SHP77 treated with DMSO at 0.1 percent for 48 hours (cell line): Measurements from ENCODE around the gene LYZ.
A peak's percentile ranks its signal among the peaks of the same experiment; 100 is the strongest.

Experiments used
- DNase-seq: peaks from one replicate; lab custom pipeline; 2025; lab: John Stamatoyannopoulos, UW

The LYZ gene

DNA sequence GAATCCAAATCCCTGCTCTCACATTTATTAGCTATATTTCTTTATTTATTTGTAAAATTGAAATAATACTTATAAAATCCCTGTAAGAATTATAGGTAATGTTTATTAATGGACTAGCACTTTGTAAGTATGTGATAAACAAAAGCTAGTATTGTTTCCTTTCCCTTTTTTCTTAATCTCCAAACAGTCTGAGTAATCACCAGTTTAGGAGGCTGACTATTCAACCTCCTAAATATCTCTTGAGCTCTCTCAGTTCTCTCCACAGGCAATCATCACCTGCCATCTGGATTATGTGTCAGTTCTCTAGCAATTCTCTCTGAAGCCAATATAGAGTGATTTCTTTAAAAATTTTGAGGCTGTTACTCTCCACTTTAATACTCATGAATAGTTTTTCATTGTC, 9.2 kb upstream of the LYZ start:
- no peak for DNase-seq

DNA sequence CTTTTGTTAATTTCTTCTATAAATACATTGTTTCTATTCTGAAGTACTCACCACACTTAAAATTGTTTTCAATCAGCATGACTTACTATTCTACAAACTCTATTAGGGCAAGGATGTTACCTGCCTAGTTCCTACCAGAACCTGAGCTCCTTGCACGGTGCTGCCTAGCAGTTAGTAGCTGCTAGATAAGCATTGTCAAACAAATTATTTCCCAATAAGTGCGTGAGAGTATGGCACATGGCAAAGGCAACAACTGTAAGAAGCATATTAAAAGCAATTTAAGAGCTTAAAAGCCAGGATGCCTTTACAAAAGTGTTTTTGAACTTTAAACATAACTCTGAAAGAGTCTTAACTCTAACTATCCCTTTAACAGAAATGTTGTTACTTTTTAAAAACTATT, 8.2 kb upstream of the LYZ start:
- DNase-seq: no peak

DNA sequence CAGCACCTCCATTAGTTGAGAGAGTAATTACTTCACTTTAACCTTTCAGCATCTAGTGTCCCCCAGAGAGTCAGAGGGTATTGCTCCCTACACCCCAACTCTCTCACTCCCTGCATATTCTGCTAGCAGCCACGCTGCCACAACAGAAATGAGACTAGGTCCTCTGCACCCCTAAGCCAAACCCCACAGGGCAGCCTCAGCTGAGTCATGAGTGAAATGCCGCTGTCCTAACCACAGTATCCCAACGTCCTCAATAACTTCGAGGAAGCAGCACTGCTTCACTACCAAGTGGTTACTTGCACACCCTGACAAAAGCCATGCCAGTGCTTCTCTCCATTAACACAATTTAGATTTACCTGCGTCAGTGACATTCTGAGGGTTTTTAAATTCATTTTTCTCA, 6.9 kb upstream of the LYZ start:
- no peak for DNase-seq

DNA sequence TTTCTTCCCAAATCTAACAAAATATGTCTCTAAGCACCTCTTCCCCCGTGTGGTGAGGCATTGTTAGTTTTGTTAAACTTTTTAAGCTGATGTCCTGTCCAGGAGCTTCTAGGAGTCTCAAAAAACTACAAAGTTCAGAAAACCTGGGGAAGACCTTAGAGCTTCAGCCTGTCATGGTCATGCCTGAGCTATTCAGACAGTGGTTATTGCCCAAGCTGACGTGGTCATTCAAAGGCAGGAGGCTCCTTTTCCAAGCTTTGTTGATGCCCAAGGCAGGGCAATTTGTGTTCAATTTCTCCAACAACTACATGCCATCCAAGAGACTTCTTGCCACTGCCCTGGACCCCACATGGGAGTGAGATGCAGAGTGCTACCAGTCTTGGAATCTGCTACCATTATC, 5.8 kb upstream of the LYZ start:
- no peak for DNase-seq

DNA sequence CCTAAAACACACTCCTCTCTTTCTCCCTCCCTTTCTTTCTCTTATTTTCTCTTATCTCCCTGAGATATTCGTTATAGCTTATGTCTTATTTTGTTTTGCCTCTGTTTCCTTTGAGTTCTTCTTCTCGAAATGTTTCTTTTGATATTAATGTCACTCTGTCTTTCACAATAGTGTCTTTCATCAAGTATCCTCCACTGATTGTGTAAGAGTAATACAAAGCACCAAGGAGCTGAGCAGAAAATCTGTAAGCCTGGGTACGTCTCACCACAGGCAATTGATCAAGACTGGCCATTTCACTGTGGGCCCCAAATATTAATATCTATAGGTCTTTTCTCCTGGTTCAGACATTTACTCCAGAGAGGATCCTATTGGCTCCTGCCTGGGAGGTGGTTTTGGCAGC, 4.8 kb upstream of the LYZ start:
- no peak for DNase-seq

DNA sequence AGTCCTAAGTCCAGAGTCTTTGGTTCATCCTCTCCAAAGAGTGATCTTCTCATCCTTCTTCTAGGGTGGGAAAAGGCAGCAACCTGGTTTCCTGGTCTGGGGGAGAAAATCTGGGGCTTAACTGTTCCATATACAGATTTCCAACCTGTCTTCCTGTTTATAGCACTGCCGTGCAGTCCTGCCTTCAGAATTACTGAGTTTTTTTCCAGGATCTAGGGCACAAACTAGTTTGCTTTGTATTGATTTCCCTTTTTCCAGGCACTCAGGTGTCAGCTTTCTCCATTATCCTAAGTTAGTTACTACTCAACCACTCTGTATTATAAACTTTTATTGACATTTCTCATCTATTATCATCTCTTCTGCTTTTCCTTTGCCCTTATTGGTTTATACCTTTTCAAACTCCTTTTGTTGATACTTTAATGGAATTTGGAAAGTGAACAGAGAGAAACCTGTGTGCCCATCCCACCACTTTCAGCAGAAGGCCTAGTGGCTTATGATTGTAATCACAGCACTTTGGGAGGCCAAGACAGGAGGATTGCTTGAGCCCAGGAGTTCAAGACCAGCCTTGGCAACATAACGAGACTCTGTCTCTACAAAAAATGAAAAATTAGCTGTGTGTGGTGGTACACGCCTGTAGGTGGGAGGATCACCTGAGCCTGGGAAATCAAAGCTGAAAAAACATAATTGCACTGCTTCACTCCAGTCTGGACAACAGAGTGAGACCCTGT, 4.1 kb upstream of the LYZ start:
- DNase-seq: no peak

DNA sequence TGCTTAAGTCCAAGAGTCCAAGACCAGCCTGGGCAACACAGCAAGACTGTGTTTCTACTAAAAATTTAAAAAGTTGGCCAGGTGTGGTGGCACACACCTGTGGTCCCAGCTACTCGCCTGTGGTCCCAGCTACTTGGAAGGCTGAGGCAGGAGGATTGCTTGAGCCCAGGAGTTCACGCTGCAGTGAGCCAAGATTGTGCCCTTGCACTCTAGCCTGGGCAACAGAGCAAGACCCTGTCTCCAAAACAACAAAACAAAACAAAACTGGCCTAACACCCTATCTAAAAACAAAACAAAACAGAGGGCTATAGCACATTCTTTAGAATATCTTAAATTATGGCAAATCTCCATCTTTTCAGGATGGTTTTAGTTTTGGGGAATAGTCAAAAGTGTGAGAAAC, 3.1 kb upstream of the LYZ start:
- DNase-seq: no peak

DNA sequence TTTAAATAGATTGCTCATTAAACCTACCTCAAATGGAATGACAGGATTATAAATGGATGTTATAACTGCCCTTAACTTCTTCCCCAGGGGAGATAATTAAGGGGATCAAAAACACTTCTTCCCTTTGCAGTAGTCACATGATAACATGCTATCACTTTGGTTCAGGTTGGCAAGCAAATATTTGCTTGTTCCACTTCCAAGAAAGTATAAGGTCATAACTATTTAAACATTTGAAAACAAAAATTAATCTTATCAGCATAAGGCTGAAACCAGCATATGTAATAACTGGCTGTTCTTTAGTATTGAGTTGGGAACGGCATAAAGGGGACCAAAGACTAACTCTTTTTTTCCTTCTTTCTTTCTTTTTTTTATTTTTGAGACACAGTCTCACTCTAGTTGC, 2.4 kb upstream of the LYZ start:
- DNase-seq: no peak

DNA sequence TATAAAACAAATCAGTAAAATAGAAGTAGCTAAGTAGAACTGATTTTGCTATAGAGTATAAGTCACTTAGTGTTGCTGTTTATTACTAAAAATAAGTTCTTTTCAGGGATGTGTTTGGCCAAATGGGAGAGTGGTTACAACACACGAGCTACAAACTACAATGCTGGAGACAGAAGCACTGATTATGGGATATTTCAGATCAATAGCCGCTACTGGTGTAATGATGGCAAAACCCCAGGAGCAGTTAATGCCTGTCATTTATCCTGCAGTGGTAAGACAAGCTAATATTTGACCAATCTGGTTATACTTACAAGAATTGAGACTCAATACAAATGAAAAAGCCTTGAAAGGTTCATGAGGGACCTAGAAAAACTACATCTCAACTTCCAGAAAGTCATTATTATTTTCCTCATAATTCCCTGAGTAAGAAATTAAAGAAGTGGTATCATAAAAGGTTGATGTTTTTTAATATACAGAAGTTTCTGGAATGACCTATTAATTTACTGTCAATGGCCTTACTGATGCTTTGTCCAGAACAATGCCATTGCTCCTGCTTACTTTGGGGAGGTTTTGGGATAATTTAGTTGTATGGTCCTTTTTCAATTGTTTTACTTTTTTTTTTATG, 1.9 kb downstream of the LYZ start:
- no peak for DNase-seq

DNA sequence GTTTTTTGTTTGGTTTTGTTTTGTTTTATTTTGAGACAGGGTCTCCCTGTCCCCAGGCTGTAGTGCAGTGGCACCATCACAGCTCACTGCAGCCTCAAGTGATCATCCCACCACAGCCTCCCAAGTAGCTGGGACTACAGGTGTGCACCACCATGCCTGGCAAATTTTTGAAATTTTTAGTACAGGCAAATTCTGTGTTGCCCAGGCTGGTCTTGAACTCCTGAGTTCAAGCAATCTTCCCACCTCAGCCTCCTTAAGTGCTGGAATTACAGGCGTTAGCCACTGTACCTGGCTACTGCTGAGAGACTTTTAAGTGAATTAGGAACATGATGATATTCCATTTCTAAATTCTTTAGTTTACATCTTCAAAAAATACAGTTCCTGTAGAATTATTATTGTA, 2.6 kb downstream of the LYZ start:
- DNase-seq: no peak

DNA sequence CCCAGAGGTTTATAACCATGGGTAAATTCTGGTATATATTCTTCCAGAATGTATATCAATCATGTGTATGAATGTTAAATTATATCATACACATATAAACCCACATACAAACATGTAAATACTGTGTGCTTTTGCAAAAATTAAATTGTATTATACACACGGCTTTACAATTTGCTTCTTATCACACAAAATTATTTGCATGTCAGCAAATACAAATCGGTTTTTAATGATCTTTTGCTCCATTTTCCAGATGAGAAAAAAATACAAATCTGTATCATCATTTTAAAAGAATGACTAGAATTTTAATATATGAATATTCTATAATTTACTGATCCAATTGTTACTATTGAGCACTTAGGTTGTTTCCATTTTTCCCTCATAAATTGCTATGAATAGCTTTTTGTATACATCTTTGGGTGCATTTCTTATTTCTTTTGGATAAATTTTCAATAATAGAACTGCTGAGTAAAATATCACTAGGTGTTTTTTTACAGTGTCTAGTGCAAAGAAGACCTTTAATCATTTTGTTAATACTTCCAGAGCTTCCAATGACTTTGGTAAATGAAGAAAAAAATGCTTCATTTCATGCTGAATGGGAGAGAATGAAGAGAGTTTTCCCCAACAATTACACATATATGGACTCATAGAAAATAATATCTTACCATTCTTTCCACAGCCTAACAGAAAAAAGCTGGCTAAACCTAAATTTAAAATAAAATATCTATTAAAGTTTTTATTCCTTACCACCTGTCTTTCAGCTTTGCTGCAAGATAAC, 3.5 kb downstream of the LYZ start:
- no peak for DNase-seq

DNA sequence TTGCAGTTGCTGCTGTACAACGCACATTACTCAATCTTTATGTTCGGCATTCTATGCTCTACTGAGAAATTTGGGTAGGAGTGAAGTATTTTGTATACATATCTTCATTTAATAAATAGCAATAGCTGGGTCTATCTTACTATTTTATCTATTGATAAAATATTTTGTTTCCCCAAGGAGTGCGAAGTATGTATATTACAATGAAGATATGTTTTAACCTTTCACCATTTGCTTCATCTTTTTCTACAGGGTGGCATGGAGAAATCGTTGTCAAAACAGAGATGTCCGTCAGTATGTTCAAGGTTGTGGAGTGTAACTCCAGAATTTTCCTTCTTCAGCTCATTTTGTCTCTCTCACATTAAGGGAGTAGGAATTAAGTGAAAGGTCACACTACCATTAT, 4.7 kb downstream of the LYZ start:
- no peak for DNase-seq

DNA sequence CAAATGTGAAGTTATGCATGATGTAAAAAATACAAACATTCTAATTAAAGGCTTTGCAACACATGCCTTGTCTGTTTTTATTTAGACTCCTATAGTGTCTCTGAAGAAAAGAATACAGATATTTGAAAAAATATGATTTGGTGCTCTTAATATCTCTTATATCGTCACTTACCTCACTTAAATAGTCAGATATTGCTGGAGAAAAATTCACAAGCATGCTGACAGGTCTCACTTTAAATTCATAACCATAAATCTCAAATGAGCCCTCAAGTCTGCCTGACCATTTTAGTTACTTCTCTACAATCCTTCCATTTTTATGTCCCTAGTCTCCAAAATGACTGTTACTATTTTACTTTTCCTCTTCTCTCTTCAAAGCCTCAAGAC, 6.0 kb downstream of the LYZ start:
- DNase-seq: no peak

DNA sequence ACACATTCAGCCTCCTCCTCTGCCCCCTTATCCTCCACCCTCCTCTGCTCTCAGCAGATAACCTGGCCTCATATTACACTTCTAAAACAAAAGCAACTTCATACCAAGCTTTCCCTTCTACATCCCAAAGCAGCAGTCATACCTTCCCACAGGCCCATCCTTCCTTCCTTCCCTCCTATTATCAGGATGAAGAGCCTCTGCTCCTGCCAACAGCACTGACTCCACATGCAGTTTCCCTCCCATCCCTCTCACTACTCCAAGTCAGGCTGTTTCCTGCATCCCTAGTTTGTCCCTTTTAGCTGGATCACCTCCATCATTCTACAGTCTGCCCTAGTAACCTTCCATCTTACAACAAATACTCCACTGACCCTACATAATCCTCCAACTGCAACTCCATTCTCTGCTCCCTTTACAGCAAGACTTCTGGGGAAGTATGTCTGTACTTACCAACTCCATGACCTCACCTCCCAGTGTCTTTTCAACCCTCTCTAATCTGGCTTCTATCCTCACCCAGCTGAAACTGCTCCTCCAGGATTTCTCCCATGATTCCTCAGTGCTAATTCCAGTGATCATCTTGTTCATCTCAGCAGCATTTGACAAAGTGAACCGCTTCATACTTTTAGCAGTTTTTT, 6.5 kb downstream of the LYZ start:
- DNase-seq: no peak

DNA sequence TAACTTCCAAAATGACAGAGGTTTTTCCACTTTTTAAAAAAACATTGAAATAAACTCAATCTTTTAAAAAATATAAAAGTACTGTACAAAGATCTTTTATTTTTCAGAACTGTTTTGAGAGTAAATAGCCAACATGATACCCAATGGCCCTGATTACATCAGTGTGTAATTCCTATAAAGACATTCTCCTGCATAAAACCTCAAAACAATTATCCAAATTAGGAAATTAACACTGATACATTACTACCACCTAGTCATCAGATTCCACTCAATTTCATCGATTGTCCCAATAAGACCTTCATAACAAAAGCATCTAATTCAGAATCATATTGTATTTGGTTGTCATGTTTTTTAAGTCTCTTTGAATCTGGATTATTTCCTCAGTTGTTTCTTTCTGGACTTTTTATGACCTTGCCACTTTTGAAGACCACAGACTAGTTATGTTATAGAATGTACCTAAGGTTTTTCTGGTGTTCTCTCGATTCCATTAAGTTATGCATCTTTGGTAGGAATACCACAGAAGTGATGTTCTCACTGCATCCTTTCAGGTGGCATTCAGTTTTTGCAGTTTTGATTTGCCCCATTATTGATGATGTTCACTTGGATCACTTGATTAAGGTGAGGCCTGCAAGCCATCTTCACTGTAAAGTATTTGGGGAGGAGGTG, 7.3 kb downstream of the LYZ start:
- no peak for DNase-seq

DNA sequence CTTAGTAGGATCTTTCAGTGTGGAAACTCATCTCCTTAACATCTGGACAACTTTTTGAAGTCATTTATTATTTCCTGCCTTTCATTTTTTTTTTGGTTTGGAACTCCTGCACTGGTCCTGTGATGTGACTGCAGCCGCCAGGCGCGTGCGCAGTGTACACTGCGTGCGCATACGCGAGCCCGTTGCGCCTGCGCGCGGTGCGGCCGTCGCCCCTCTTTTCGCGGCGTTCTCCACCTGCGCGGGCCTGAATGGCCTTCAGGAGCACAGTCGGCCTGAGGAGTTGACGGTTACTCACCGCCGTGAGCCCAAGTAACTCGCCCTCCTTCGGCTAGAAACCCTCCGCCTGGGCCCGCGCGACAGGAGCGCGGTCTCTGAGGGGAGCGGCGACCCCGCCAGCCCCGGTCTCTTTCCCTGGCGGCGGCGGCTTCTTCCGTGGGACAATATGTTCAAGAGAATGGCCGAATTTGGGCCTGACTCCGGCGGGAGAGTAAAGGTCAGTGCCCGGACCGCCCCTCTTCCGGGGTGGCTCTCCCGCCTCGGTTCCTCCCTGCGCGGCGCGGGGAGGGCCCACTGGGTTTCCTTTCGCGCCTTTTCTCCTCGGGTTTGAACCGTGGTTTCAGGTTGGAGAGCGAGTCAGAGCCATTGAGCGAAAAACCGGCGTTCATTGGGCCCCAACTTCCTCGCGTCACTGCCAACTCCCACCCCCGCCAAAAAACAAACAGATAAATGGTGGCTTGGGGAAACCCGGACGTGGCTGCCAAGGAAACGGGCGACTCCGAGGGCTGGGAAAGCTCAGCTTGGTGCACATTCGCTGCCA, 11.6 kb downstream of the LYZ start, which contains the start of gene YEATS4:
YEATS4 (plus strand) TSS at position 213 of the 817 bp plus-strand sequence; CDS start at position 443, 230 bp downstream.
- DNase-seq: peak; percentile 81

DNA sequence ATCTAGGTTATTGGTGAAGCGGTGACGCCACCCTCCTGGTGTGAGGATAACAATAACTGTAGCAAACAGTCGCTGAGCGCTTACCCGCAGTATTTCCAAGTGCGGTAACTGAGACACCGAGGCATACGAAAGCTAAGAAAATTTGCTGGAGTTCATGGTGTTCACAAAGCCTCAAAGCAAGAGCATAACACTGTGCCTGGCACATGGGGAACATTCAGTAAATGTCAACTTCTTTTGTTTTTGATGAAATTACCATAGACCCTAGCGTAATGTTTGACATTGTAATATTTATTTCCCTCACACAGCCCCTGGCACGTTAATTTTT, 12.1 kb downstream of the LYZ start:
- DNase-seq: no peak

DNA sequence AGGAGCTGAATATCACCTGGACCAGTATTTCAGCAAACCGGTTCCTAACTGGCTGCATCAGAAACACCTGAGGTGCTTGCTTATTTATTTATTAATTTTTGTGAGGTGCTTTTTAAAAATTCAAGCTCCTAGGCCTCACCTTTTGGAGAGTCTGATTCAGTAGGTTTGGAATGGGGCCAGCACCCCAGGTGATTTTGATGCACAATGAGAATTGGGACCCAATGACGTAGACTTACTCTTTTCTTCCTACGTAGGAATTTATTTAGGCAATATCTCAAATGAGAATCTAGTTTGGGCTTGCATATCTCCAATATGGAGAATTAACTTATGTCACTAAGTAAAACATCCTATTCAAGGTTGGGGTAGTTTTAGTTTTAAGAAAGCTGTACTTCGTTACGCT, 18.6 kb downstream of the LYZ start:
- no peak for DNase-seq

DNA sequence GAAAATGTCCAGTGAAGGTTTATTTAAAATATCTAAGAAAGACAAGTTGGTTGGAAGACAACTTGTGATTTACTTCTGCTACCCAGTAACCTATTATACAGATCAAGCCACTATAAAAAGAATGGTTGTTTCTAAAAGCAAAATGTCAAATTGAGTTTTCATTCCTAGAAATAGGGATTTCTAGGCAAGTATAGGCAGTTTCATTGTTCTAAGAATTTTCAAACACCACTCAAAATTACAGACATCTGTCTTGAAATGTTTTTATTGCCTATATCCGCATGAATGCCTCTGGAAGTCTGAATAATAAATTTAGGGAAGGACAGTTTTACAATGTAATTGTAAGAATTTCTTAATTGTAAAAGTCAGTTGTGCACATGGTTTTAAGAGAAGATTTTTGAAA, 20.0 kb downstream of the LYZ start:
- DNase-seq: no peak

DNA sequence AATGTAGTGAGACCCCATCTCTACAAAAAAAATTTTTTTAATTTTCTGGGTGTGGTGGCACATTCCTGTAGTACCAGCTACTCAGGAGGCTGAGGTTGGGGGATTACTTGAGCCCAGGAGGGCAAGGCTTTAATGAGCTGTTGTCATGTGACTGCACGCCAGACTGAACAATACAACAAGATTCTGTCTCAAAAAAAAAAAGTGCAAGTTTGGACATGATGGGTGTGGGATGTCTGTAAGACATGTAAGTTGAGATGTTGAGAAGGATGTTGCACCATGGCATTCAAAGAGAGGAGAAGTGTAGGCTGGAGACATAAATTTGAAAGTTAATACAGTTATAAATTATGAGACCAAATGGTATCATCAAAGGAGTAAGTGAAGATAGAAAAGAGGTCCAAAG, 34.9 kb downstream of the LYZ start:
- DNase-seq: no peak

DNA sequence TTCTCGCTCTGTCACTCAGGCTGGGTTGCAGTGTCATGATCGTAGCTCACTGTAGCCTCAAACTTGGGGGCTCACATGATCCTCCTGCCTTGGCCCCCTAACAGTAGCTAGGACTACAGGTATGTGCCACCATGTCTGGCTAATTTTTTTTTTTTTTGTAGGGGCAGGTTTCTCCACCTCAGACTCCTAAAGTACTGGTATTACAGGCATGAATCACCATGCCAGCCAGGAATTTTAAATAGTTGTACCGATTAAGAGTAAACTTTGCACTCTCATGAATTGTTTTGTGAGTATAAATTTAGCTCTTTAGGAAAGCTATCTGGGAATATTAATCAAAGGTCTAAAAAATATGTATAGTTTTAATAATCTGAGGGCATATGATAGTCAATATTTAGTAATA, 36.9 kb downstream of the LYZ start:
- no peak for DNase-seq

DNA sequence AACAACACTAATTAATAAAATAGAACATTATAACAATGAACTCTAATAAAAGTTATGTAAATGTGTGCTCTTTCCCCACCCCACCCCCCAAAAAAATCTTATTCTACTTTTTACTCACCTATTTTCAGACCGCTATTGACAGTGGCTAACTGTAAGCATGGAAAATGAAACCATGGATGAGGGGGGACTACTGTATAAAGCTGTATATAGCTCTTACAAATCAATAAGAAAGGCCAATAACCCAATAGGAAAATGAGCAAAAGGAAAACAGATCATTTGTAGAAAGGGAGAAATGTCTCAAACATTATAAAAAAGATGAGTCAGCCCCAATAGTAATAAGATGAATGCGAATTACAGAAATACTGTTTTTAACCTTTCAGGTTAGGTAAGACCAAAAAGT, 38.7 kb downstream of the LYZ start:
- DNase-seq: no peak
